Left lung (tissue), 14 donors: ENCODE measurements around the gene HIVEP2. TPM values are rescaled to one million over a fixed set of nuclear protein-coding genes. Genes with fewer than 3 reads are reported as not detected.

ENCODE experiments used
- ATAC-seq: fragments of 200-7000 bp; cut with Tn5 transposase; one replicate; pipeline ENCODE4 v1.9.1; 2020; ENCODE audit warnings: moderate library complexity
- DNase-seq, 4 donors: peaks; one replicate each; pipeline ENCODE4 v3.0.0-alpha.2; 2013 to 2020
- H3K27ac ChIP-seq, 2 donors: fragments of 200-600 bp; sonication (generic) in 1 of 2; one replicate each; pipeline versions ENCODE4 v1.5.0 to v1.8.0; 2020 to 2021
- H3K27me3 ChIP-seq, 2 donors: fragments of 200-600 bp; sonication (generic) in 1 of 2; one replicate each; pipeline versions ENCODE4 v1.5.0 to v1.8.0; 2020 to 2021
- H3K36me3 ChIP-seq, 2 donors: fragments of 200-600 bp; sonication (generic) in 1 of 2; one replicate each; pipeline versions ENCODE4 v1.5.0 to v1.8.0; 2020 to 2021
- H3K4me1 ChIP-seq, 2 donors: fragments of 200-600 bp; one replicate each; pipeline ENCODE4 v1.8.0; 2021
- H3K4me3 ChIP-seq, 2 donors: fragments of 200-600 bp; sonication (generic) in 1 of 2; one replicate each; pipeline versions ENCODE4 v1.5.0 to v1.8.0; 2020 to 2021; ENCODE audit warnings: mild to moderate bottlenecking in 1 of 2
- H3K9me3 ChIP-seq, 2 donors: fragments of 200-600 bp; sonication (generic) in 1 of 2; one replicate each; pipeline versions ENCODE4 v1.5.0 to v1.8.0; 2020 to 2021
- CTCF ChIP-seq, 2 donors: fragments of 200-600 bp; sonication (generic) in 1 of 2; IDR thresholded peaks; one replicate each; pipeline versions ENCODE4 v1.5.0 to v1.8.0; 2021; ENCODE audit warnings: antibody characterized with exemption in 2 of 2
- intact Hi-C, 2 donors: fragments of 100-400 bp; cut with DNase I; formaldehyde crosslinking; loops; one replicate each; pipeline versions ENCODE4 v1.11.2 to v1.14.2; 2022
- long read RNA-seq, 12 donors: library from polyadenylated mRNA in 2 of 12; unstranded in 2 of 12; transcript quantifications; one replicate each; pipeline ENCODE4 v2.0.0 and lab custom pipeline, GENCODE V29; 2019 to 2026
- polyA plus RNA-seq, 6 donors: library from polyadenylated mRNA; unstranded; fragments of 120-200 nt; gene quantifications; one replicate each; pipeline ENCODE4 v1.2.1, GENCODE V29; 2013; ENCODE audit not compliant: insufficient read length in 6 of 6
- total RNA-seq, 2 donors: library from RNA; stranded (reverse); fragmentation: NEBNext Ultra II Directional; extraction: Animal tissue kit (Norgen Biotek cat#: 25700); gene quantifications; one replicate each; pipeline ENCODE4 v1.2.1, GENCODE V29; 2021
- donor health status: DM: no; HTN: yes; CAD: no.
- donor health status: DM: no; HTN: no; CAD: no.

The HIVEP2 gene, protein sequence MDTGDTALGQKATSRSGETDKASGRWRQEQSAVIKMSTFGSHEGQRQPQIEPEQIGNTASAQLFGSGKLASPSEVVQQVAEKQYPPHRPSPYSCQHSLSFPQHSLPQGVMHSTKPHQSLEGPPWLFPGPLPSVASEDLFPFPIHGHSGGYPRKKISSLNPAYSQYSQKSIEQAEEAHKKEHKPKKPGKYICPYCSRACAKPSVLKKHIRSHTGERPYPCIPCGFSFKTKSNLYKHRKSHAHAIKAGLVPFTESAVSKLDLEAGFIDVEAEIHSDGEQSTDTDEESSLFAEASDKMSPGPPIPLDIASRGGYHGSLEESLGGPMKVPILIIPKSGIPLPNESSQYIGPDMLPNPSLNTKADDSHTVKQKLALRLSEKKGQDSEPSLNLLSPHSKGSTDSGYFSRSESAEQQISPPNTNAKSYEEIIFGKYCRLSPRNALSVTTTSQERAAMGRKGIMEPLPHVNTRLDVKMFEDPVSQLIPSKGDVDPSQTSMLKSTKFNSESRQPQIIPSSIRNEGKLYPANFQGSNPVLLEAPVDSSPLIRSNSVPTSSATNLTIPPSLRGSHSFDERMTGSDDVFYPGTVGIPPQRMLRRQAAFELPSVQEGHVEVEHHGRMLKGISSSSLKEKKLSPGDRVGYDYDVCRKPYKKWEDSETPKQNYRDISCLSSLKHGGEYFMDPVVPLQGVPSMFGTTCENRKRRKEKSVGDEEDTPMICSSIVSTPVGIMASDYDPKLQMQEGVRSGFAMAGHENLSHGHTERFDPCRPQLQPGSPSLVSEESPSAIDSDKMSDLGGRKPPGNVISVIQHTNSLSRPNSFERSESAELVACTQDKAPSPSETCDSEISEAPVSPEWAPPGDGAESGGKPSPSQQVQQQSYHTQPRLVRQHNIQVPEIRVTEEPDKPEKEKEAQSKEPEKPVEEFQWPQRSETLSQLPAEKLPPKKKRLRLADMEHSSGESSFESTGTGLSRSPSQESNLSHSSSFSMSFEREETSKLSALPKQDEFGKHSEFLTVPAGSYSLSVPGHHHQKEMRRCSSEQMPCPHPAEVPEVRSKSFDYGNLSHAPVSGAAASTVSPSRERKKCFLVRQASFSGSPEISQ (N-terminal part only)
- total RNA-seq (10 to 100 TPM; 14.1 to 16.6 TPM), polyA plus RNA-seq (10 to 100 TPM; 11.5 to 14.2 (median 12.5) TPM)
- long read RNA-seq, donor 1 = 0 reads
- long read RNA-seq, donor 2 = 0 reads
- long read RNA-seq, donor 3 = 0 reads
- long read RNA-seq, donor 4, partial matches to known transcripts = 1 of 2 reads
- long read RNA-seq, donor 4, other reads (novel, unspliced or antisense) = 1 of 2 reads
- long read RNA-seq, donor 5, partial matches to known transcripts = 5 of 5 reads
- long read RNA-seq, donor 5, other reads (novel, unspliced or antisense) = 0 of 5 reads
- long read RNA-seq, donor 6 = 0 reads
- long read RNA-seq, donor 7 = 0 reads
- long read RNA-seq, donor 8 = 0 reads
- long read RNA-seq, donor 9 = 0 reads
- long read RNA-seq, donor 10 = 0 reads
- long read RNA-seq, donor 11, partial matches to known transcripts = 28 of 28 reads
- long read RNA-seq, donor 11, other reads (novel, unspliced or antisense) = 0 of 28 reads
- long read RNA-seq, donor 12, partial matches to known transcripts = 11 of 11 reads
- long read RNA-seq, donor 12, other reads (novel, unspliced or antisense) = 0 of 11 reads

DNA sequence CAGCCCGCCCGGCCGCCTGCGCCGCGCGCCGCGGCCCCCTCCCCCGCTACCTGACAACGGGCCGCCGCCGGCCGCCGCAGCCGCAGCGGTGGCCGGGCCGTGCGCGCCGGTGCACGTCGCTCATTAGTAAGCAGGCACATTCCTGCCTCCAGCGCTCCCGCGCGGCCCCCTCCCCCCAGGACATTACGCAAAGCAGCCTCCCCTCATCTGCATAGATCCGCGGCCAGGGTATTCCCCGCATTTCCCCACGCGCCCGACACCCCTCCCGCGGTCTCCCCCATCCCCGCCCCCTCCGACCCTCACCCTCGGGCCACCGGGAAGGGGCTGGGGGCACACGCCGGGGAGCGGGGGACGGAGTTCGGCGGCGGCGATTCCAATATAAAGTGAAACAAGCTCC is at the start of gene HIVEP2:
Gene HIVEP2, minus strand, starts transcription at position 128 of the 397 bp plus-strand sequence. CDS start 170,438 bp downstream, outside the sequence.
- TF ChIP-seq CTCF (IDR thresholded peaks at IDR 0.05) = no peak
- ATAC-seq (peak; percentile 64), DNase-seq (peak; percentile 84 to 96 (median 92))
- Histone ChIP-seq H3K36me3 (no peaks in the 10 kb centered on the region), H3K9me3 (no peaks in the 10 kb centered on the region), H3K4me3 (peak within 1 kb of the TSS; percentile 80 to 81), H3K27me3 (no peaks in the 10 kb centered on the region), H3K4me1 (peaks cover 11 to 39% of the 10 kb centered on the region in 2 donors), H3K27ac (peak within 1 kb of the TSS; percentile 96 to 99)
- intact Hi-C loops = loop anchor here in 1 of 2 donors (10.0 kb wide), 1 partner anchor 120 kb away; no protein-coding TSS in a partner anchor

DNA sequence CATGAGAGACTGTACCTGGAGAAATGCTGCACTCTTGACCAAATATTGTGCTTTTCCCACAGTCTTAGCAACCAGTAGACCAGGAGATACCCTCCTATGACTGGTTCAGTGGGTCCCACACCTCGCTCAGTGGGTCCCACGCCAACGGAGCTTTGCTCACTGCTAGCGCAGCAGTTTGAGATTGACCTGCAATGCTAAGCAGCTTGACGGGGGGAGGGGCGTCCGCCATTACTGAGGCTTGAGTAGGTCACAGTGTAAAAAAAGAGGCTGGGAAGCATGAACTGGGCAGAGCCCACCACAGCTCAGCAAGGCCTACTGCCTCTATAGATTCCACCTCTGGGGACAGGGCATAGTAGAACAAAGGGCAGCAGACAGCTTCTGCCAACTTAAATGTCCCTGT is 49.0 kb upstream of the HIVEP2 start:
- no peak for TF ChIP-seq CTCF (IDR thresholded peaks at IDR 0.05)
- no peaks in the 10 kb centered on the region for H3K27me3 ChIP-seq

GRCh38 chr6:142987490-142987889 is 42.5 kb upstream of the HIVEP2 start:
- intact Hi-C loops = no loop called here
- TF ChIP-seq CTCF (IDR thresholded peaks at IDR 0.05) = no peak
- ATAC-seq = no peak

More for the DNA sequence above, 49.0 kb upstream of the HIVEP2 start:
- Histone ChIP-seq H3K27ac (no peak overlapping the region), H3K4me3 (no peak overlapping the region), H3K36me3 (no peaks in the 10 kb centered on the region), H3K9me3 (no peaks in the 10 kb centered on the region), H3K4me1 (no peaks in the 10 kb centered on the region)
- ATAC-seq (no peak), DNase-seq (no peak)
- intact Hi-C loops = no loop called here

GRCh38 chr6:142985281-142985680 is 40.3 kb upstream of the HIVEP2 start:
- Histone ChIP-seq H3K27ac (no peak overlapping the region), H3K36me3 (no peaks in the 10 kb centered on the region), H3K4me3 (no peak overlapping the region), H3K4me1 (no peaks in the 10 kb centered on the region), H3K27me3 (no peaks in the 10 kb centered on the region), H3K9me3 (peaks cover 0 to 21% of the 10 kb centered on the region in 2 donors)
- intact Hi-C loops = no loop called here
- no peak for DNase-seq
- no peak for TF ChIP-seq CTCF (IDR thresholded peaks at IDR 0.05)
- ATAC-seq = peak; percentile 35

More at GRCh38 chr6:142987490-142987889, 42.5 kb upstream of the HIVEP2 start:
- Histone ChIP-seq H3K9me3 (peaks cover 0 to 6% of the 10 kb centered on the region in 2 donors), H3K27me3 (no peaks in the 10 kb centered on the region), H3K27ac (no peak overlapping the region), H3K36me3 (no peaks in the 10 kb centered on the region), H3K4me1 (no peaks in the 10 kb centered on the region), H3K4me3 (no peak overlapping the region)
- DNase-seq = no peak
